ENCODE measurements around the gene AREG.
A peak's percentile ranks its signal among the peaks of the same experiment; 100 is the strongest.
"Not testable (repeated sequence)": the region's sequence is repeated elsewhere in the genome, so short reads cannot be mapped to it uniquely, and the experiment has no call there.

Gene AREG

GRCh38 chr4:74444891-74445642, at the start of gene AREG:
AREG (plus strand) TSS chr4:74445136; CDS start chr4:74445346, 210 bp downstream.
- peak; percentile 69 for DNase-seq (ENCODE audit: low read depth)

GRCh38 chr4:74395633-74396032, 49.3 kb upstream of the AREG start:
- DNase-seq (ENCODE audit: low read depth), result no peak

- no peak for DNase-seq (ENCODE audit: low read depth)
These were observed 47.0 kb upstream of the AREG start for GRCh38 chr4:74397748-74398426.

- not testable (repeated sequence) for DNase-seq (ENCODE audit: low read depth)
These were observed 45.9 kb upstream of the AREG start for GRCh38 chr4:74398894-74399589.

- DNase-seq (ENCODE audit: low read depth), result no peak
These were observed 44.5 kb upstream of the AREG start for GRCh38 chr4:74400395-74400794.

- DNase-seq (ENCODE audit: low read depth), result no peak
These were observed 42.1 kb upstream of the AREG start for GRCh38 chr4:74402692-74403456.

- DNase-seq (ENCODE audit: low read depth), result no peak
These were observed 37.0 kb upstream of the AREG start for GRCh38 chr4:74407891-74408290.

GRCh38 chr4:74408639-74409038, 36.3 kb upstream of the AREG start:
- no peak for DNase-seq (ENCODE audit: low read depth)

GRCh38 chr4:74410272-74410671, 34.7 kb upstream of the AREG start:
- no peak for DNase-seq (ENCODE audit: low read depth)

- no peak for DNase-seq (ENCODE audit: low read depth)
These were observed 32.7 kb upstream of the AREG start for GRCh38 chr4:74412225-74412624.

- no peak for DNase-seq (ENCODE audit: low read depth)
These were observed 31.7 kb upstream of the AREG start for GRCh38 chr4:74413265-74413664.

GRCh38 chr4:74414149-74414809, 30.7 kb upstream of the AREG start:
- no peak for DNase-seq (ENCODE audit: low read depth)

GRCh38 chr4:74415602-74416300, 29.2 kb upstream of the AREG start:
- no peak for DNase-seq (ENCODE audit: low read depth)

GRCh38 chr4:74418063-74418670, 26.8 kb upstream of the AREG start:
- no peak for DNase-seq (ENCODE audit: low read depth)

- DNase-seq (ENCODE audit: low read depth), result no peak
These were observed 24.1 kb upstream of the AREG start for GRCh38 chr4:74420863-74421262.

- no peak for DNase-seq (ENCODE audit: low read depth)
These were observed 21.8 kb upstream of the AREG start for GRCh38 chr4:74423104-74423503.

GRCh38 chr4:74424111-74424510, 20.8 kb upstream of the AREG start:
- DNase-seq (ENCODE audit: low read depth), result no peak

GRCh38 chr4:74426101-74426500, 18.8 kb upstream of the AREG start:
- DNase-seq (ENCODE audit: low read depth), result no peak

GRCh38 chr4:74428276-74428675, 16.7 kb upstream of the AREG start:
- no peak for DNase-seq (ENCODE audit: low read depth)

GRCh38 chr4:74431113-74431826, 13.7 kb upstream of the AREG start:
- no peak for DNase-seq (ENCODE audit: low read depth)
